ENCODE measurements around the gene SHROOM3.

SHROOM3 gene

GRCh38 chr4:76804096-76804495, 369.1 kb downstream of the SHROOM3 start:
- no peak for ATAC-seq

GRCh38 chr4:76806346-76806745, 371.3 kb downstream of the SHROOM3 start:
- no peak for ATAC-seq
- no peak for TF ChIP-seq CREB5 (CRISPR knock-in tag; IDR thresholded peaks at IDR 0.05; ENCODE audit: low read depth)
- no peak for TF ChIP-seq RARB (CRISPR knock-in tag; IDR thresholded peaks at IDR 0.05)
- TF ChIP-seq ZNF565 (CRISPR knock-in tag; conservative IDR thresholded peaks at IDR 0.05; ENCODE audit: low read depth): no peak

More at GRCh38 chr4:76804096-76804495, 369.1 kb downstream of the SHROOM3 start:
- TF ChIP-seq GLIS3 (CRISPR knock-in tag; IDR thresholded peaks at IDR 0.05) (no peak), ZFP3 (CRISPR knock-in tag; IDR thresholded peaks at IDR 0.05) (no peak), PATZ1 (CRISPR knock-in tag; IDR thresholded peaks at IDR 0.05; ENCODE audit: borderline replicate concordance) (no peak), SNAI2 (CRISPR knock-in tag; IDR thresholded peaks at IDR 0.05) (no peak), RARB (CRISPR knock-in tag; IDR thresholded peaks at IDR 0.05) (no peak), ARNTL (CRISPR knock-in tag; IDR thresholded peaks at IDR 0.05; ENCODE audit: borderline replicate concordance, low read depth) (no peak), ZC3H10 (CRISPR knock-in tag; IDR thresholded peaks at IDR 0.05) (no peak), PPARA (CRISPR knock-in tag; IDR thresholded peaks at IDR 0.05; ENCODE audit: borderline replicate concordance) (no peak), CSRNP3 (CRISPR knock-in tag; IDR thresholded peaks at IDR 0.05) (no peak), TSHZ2 (CRISPR knock-in tag; IDR thresholded peaks at IDR 0.05) (no peak), OSR1 (CRISPR knock-in tag; IDR thresholded peaks at IDR 0.05) (no peak), ZNF8 (CRISPR knock-in tag; IDR thresholded peaks at IDR 0.05) (no peak), CREB5 (CRISPR knock-in tag; IDR thresholded peaks at IDR 0.05; ENCODE audit: low read depth) (no peak)

GRCh38 chr4:76806757-76807156, 371.7 kb downstream of the SHROOM3 start:
- no peak for TF ChIP-seq ZNF70 (CRISPR knock-in tag; IDR thresholded peaks at IDR 0.05)
- no peak for TF ChIP-seq TSHZ2 (CRISPR knock-in tag; IDR thresholded peaks at IDR 0.05)
- no peak for TF ChIP-seq ISL1 (CRISPR knock-in tag; IDR thresholded peaks at IDR 0.05)
- ATAC-seq: no peak
